IPS-18c (cell line): ENCODE data around the gene TRIM45.
"Not testable (repeated sequence)": the region's sequence is repeated elsewhere in the genome, so short reads cannot be mapped to it uniquely, and the experiment has no call there.

Experiments used
- H3K4me3 ChIP-seq: 2 replicates; pipeline ENCODE4 v1.7.0; 2013; ENCODE audit warnings: low read depth, mild to moderate bottlenecking, low read length, moderate library complexity; ENCODE audit not compliant: insufficient read depth
- H3K9me3 ChIP-seq: one replicate; pipeline ENCODE4 v1.6.1; 2013; ENCODE audit warnings: mild to moderate bottlenecking, low read length, moderate library complexity; ENCODE audit not compliant: control insufficient read depth, insufficient read depth

TRIM45 gene

DNA sequence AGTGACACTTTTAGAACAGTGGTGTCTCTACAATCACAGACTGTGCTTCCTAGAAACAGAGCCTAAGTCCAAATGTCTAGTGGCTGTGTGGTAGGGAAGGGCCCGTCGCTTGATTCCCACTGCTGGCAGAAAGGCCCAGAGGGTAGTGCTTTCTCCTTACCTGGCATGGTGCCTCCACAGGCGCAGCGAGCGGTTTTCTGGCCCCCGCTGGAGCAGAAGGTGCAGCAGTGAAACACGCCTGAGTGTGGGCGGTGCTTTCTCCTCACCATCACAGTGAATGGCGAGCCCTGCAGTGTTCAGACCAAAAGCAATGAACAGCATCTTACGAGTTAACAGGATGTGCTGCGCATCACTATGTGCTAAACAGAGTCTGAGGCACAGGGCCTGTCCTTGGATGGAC lies 8.3 kb downstream of the TRIM45 start:
- Histone ChIP-seq H3K9me3 (no peaks in the 10 kb centered on the region), H3K4me3 (no peak overlapping the region)

DNA sequence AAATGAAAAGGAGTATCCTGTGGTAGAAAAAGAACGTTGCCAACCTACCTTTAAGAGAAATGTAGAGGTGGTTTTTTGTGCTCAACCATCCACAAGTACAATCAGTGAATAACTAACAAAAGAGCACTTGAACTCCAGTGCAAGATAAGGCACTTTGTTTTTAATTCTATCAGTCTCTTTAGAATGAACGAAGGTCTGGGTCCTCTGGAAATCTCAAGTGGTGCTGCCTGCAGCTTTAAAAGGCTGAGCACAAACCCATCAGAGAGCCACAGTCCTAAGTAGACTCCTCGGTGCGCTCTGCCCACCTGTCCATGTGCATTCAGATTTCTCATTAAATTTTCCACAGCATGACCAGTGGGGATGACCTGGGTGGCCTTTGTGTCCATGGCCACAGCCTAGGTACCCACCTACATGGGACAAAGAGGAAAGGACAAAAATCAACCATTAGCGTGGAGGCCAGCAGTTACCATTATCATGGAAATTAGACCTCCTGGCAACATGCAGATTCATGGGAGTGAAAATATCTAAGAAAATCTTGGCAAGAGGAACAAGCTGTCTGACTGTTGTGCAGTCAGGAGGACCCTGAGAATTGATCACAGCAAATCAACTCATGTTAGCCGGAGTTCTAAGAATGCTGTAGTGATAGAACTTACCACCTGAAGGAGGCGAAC lies 9.4 kb downstream of the TRIM45 start:
- Histone ChIP-seq H3K9me3 (no peaks in the 10 kb centered on the region), H3K4me3 (no peak overlapping the region)

DNA sequence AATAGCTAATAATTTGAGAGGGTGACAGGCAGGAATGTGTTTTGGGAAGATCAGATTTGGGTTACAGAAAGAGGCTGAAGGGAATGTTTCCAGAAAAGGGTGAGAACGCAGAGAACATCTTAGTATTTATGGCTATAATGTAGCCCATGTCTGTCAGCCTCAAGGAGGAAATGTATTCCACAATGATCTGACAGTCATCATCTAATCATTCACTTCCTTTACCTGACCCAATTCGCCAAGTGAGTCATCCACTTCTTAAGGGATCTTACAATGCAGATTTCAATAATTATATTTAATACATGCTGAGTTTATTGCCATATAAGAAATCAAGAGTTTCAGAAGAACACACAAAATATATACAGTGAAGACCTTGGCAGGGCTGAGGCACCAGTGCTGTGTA lies 10.8 kb downstream of the TRIM45 start:
- Histone ChIP-seq H3K9me3 (no peaks in the 10 kb centered on the region), H3K4me3 (no peak overlapping the region)

DNA sequence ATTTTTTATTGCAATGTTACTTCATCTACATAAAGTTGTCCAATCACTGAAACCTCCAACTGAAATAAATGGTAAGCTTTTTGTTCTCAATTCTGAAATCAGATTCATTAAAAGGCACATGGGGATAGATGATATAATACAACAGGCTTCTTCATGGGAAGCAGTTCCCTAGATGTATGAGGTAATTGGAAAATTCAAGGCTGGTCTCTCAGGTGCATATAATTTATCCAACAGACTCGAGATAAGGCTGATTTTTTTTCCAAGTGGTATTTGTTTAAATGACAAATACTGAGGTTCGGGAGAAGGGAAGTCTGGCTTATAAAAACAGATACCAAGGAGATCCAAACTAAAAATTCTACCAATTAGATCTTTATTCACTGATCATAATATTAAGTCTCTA lies 14.2 kb downstream of the TRIM45 start:
- Histone ChIP-seq H3K4me3 (no peak overlapping the region), H3K9me3 (no peaks in the 10 kb centered on the region)

DNA sequence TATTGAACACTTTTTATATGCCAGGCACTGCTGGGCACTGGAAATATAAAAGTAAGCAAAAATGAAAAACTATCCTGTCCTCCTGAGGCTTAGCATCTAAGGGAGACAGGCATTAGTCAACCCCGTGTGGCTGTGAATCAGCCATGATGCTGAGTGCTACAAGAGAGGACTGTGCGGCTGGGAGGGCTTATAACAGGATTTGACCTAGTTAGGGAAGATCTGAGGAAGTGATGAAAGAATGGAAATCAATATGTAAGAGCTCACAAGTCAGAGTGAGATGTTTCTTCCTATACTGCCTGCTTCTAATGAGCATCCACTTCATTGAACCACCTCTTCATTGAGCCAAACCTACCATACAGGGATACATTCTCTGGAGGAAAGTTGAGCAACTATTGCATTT lies 15.1 kb downstream of the TRIM45 start:
- Histone ChIP-seq H3K4me3 (no peak overlapping the region), H3K9me3 (no peaks in the 10 kb centered on the region)

DNA sequence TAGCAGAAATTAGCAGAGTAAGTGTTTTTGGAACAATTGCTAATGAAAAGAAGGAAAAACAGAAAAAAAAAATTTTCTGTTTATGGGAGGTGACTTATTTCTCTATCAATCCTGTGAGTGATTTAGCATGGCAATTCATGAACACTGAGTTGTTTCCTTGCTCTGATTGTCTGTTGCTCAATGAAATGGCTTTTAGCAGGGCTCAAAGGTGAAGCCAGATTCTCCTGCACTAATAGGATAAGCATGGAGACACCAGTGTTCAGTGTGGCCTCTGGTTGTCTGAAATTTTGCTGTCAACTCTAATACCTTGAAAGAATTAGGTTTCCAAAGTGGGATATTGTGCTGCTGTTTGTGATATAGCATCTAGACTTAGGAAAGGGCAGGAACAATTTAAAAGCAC lies 15.8 kb downstream of the TRIM45 start:
- Histone ChIP-seq H3K9me3 (no peaks in the 10 kb centered on the region), H3K4me3 (no peak overlapping the region)

DNA sequence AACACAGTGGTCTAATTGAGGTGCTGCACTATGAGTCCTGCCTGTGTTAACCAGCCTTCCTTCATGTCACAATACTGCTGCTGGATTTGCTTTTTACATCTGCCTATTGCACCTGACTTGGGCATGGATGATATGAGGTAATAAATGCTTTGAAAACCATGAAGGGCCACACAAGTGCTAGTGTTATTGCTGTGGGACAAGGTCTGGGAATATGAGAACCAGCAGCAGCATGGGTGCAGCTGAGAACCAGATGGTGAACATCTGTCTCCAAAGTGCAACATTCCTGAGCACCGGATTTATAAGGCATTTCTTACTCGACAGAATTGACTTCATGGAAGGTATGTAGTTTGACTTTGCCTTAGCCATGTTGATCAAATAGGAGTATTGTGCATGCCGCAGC lies 16.6 kb downstream of the TRIM45 start:
- no peak overlapping the region for H3K4me3 ChIP-seq
- H3K9me3 ChIP-seq = no peaks in the 10 kb centered on the region

DNA sequence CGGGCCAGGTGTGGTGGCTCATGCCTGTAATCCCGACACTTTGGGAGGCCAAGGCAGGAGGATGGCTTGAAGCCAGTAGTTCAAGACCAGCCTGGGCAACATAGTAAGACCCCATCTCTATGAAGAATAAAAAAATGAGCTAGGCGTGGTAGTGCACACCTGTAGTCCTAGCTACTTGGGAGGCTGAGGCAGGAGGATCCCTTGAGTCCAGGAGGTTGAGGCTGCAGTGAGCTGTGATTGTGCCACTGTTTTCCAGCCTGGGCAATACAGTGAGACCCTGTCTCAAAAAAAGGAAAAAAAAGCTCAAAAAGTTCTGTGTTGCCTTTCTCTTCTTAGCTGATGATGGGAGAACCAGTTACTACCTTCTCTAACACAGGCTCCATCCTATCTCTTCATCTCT lies 19.7 kb downstream of the TRIM45 start:
- H3K4me3 ChIP-seq, H3K9me3 ChIP-seq: not testable (repeated sequence)

DNA sequence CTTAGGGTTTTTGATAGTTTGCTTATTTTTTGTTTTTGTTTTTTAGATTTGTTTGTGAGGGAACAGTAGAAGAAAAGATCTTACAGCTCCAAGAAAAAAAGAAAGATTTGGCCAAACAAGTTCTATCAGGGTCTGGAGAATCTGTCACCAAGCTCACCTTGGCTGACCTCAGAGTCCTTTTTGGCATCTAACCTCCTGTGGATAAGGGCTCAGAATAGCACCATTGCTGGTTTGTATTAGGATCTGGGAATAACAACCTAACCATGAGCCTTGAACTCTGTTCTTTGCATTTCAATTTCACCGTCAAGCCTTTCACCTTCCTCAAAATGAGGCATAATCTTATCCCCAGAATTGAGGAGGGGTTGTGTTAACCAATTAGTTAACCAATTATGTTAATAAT lies 20.2 kb downstream of the TRIM45 start:
- no peak overlapping the region for H3K4me3 ChIP-seq
- no peaks in the 10 kb centered on the region for H3K9me3 ChIP-seq

DNA sequence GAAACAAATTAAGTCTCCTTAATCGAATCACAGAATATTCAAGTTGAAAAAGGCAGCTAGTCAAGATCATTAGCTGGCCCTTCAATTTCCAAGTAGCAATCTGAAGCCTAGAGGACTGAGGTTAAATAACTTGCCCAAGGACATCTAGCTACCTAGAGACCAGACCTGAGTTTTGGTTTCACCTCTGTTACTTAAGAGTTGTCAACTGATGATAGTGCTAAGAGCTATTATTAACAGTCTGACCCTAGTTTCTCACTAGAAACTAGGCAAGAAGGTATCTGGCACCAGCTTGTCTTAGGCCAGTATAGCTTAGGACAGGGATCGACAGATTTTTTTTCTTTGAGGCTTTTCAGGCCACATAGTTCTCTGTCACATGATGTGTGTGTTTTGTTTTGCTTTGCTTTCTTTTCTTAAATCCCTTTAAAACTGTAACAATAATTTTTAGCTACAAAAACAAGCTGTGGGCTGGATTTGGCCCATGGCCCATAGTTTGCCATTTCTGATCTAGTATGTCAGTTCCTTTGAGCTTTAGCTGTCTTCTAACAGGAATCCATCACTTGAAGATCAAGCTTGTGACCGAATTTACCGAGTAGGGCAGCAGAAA lies 23.2 kb downstream of the TRIM45 start:
- Histone ChIP-seq H3K4me3 (no peak overlapping the region), H3K9me3 (no peaks in the 10 kb centered on the region)

DNA sequence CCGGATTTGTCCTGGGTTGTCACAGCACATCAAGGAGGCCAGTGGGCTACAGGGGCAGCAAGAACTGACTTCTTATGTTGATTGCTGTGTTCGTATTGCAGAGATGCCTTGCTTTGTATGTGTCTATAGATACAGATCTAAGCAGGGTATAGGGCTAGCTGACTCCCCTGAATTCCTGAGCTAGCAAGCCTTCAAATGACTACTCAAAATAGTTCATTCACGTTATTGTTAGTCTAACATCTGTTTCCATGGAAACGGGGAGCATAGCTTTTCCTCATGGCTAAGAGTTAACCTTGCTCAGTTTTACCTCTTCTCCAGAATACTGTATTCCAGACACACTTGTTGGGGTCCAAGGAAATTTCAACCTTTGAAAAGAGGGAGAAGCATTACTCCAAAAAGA lies 24.1 kb downstream of the TRIM45 start:
- no peak overlapping the region for H3K4me3 ChIP-seq
- no peaks in the 10 kb centered on the region for H3K9me3 ChIP-seq

DNA sequence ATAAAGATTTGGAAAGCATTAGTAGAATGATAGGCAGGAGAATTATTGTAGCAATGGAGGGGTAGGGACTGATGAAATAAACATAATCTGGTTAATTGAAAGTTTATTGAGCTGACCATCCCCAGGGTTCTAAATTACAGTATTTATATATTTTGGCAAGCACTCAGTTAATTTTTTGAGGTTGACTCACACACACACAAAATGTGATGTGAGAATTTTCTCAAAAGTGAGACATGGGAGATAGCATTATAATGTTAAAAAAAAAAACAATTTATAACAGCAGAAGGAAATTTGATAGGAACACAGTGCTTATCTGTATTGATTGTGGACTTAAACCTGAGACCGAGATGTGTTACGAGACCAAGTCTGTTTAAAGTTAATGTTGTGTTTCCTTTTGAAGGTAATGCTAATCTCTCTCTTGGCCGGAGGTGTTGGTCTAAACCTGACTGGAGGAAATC lies 24.6 kb downstream of the TRIM45 start:
- no peaks in the 10 kb centered on the region for H3K9me3 ChIP-seq
- H3K4me3 ChIP-seq = no peak overlapping the region

DNA sequence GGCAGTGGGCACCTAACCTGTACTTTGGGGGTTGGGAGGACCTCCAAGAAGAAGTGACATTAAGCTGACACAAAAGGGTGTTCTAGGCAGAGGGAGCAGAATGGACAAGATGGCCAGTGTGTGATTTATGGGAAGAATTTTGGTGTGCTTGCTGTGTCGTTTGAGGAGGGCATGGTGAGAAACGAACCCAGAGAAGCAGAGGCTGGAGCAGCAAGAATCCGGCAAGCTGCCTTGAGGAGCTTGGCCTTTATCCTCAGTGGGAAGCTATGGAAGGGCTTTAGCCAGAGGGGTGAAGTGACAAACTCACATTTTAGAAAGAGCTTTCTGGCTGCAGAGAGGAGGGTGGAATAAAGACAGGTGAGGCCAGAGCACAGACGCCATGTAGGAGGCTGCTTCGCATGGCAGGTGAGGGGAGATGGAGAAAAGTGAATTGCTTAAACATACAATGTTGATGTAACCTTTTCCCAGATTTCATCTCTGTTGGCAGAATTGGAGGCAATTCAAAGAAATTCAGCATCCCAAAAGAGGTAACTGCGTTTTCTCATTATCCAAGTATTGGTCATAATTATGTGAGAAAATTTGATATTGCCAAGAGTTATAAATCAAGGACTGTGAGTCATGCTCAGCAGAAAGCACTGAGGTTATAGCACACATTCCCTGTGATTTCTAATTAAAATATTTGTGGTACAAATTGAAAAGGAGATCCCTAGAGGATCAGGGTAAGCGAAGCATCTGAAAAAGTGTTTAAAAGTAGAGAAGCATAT lies 26.5 kb downstream of the TRIM45 start:
- H3K4me3 ChIP-seq = no peak overlapping the region
- H3K9me3 ChIP-seq = no peaks in the 10 kb centered on the region

DNA sequence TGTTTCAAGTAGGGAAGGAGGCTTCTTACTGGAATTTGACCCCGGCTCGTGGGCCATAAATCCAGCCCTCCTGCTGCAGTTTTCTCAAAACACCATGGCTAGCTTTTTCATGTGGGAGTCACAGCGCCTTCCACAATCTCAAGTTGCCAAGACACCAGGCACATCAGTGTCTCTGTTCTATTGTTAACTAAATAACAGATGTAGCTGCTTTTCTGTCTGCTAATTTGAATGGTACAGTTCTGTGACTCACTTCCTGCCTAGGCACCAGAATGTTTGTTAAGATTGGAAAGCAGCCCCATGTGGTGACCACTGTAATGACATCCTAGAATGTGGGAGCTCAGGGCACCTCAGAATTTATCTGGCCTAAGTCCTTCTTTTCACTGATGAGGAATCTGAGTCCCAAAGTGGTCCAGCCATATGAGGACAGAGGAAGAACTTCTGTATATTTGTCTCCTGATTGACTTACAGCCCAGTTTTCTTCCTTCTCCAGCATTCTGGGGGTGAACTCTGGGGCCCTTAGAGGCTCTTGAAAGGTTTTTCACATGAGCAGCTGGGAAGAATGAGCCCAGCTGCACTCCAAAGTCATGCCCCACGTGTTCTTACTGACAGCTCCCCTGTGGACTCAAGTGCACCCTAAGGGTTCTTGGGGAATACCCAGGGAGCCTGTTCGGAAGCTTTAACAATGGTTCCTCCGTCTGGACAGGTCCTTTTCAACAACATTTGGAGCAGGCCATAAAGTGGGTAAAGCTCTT lies 27.5 kb downstream of the TRIM45 start:
- Histone ChIP-seq H3K9me3 (no peaks in the 10 kb centered on the region), H3K4me3 (no peak overlapping the region)

DNA sequence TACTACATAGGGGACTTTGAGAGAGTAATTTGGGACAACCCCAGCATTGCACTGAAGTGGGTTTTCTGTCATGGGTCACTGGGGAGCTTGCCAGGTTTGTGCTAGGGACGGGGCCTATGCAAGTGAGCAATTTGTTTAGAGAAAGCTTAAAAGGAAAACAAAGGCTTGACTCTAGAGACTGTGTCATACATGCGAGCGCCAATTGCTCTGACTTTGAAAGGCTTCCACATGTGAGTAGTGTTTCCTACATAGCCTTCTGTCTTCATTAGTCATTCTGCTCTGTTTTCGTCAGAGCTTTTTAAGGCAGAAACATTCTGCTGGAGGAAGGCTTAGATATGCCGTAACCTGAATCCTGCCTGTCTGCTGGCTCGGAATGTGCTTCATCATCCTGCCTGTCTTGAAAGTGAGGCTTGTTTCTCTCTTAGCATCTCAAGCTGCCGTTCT lies 28.4 kb downstream of the TRIM45 start:
- no peak overlapping the region for H3K4me3 ChIP-seq
- H3K9me3 ChIP-seq = no peaks in the 10 kb centered on the region

DNA sequence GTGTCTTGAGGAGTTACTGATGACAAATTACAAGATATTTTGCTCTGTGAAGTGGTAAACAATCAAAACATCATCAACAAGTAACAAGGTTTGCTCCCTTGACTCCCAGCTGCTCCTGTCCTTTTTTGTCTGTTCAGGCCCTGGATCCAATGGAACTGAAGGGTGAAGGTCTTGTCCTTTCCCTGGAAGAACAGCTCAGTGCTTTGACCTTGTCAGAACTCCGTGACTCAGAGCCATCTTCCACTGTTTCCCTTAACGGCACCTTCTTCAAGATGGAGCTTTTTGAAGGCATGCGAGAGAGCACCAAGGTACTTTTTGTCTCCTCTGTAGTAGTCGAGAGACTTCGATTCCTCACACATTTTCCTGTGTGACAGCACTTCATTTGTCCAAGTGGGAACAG lies 29.0 kb downstream of the TRIM45 start:
- no peak overlapping the region for H3K4me3 ChIP-seq
- no peaks in the 10 kb centered on the region for H3K9me3 ChIP-seq

DNA sequence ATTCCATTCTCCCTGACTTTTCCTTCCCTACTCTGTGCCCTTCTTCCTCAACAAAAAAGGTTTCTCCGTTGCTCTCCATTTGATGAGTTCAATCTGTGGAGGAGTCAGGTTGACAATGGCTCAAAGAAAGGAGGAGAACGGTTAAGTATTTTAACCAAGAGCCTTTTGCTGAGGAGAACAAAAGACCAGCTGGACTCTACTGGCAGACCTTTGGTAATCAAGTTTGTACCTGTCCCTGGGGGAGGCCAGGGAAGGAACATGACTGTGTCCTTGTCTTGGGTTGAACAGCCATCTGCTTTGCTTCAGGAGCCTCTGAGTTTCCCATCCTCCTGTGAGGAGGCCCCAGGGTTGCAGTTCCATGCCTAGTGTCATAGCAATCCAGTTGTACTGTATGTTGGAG lies 31.6 kb downstream of the TRIM45 start:
- Histone ChIP-seq H3K9me3 (no peaks in the 10 kb centered on the region), H3K4me3 (no peak overlapping the region)

DNA sequence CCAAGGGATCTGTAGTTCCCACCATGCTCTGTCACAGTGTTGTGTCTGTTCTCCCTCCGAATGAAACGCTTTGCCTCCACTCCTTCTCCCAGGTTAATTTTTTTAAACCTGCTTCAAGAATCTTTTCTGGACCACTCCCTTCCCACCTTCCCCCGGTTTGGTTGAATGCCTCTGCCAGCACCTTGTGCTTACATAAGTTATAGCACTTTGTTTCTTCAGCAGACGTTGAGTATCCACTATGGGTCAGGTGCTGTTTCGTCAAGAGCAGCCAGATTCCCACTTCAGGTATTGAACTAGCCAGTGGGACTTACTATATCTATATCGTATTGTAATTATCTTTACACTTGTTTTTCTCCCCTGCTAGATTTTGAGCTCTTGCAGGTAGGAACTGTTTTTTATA lies 33.9 kb downstream of the TRIM45 start:
- Histone ChIP-seq H3K4me3 (no peak overlapping the region), H3K9me3 (no peaks in the 10 kb centered on the region)
